HCEC 1CT (cell line): ENCODE results near the gene UGP2.
"Not testable (repeated sequence)": the region's sequence is repeated elsewhere in the genome, so short reads cannot be mapped to it uniquely, and the experiment has no call there.

Experiments
- DNase-seq: peaks from one replicate; pipeline ENCODE4 v3.0.0-alpha.2; 2017

The UGP2 gene

DNA sequence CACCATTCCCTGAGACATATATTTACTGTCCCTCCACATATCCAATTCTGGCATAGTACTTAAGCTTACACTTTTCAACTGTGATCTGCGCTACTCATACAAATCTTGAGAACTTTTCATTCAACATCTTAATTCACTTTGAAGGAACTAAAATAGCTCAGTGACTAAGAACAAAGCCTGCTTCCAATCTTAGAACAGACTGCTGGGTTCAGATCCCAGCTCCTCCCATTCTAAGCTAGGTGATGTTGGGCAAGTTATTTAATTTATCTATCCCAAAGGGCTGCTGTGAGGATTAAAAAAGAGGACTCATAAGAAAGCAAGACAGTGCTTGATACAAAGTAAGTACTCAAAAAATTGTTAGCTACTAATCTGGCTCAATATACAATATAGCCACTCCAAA is 57.9 kb downstream of the UGP2 start:
- DNase-seq = no peak

DNA sequence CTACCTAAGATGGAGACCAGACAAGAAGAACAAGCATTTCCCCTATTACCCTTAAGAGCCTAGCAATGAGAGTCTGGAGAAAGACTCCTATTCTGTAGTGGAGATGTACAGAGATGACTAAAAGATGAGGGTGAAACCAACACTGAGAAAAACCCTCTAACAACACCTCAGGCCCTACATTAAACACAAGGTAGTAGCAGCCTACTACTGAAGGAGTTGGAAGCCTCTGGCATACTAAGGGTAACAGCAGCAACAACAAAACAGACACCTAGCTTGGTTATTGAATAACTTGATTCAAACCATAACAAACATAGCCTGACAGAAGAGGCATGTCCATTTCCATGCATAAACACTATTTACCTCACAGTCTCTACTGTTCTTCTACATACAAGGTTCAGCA is 60.5 kb downstream of the UGP2 start:
- DNase-seq = no peak

DNA sequence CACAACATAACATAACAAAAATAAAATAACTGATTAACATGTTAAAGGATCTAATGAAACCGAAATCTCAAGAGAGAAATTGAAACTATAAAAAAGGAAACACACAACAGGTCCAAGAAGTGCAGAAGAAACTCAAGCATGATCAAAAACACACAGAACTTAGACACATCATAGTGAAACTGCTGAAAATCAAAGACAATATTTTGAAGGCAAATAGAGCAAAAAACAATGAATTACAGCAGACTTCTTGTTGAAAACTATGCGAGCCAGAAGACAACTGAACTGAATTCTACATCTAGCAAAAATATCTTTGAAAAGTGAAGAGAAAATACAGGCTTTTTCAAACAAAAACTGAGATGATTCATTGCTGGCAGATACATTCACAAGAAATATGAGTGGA is 61.3 kb downstream of the UGP2 start:
- no peak for DNase-seq

DNA sequence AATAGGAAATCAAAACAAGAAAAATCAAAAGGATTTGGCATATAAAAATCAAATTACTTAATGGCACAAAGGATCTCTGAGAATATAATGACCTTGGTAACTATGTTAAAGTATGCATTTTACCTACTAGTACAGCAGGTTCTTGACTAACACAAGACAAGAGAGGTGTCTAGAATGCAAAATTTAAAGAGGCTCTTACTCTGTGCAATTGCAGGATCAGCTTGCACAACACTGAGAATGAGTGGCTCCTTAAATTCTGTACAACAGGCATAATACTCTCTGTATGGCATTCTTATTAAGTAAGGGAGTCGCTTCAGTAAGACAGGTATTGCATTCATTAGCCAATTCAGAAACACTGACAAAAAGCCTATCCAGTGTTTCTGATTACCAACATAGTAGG is 72.6 kb downstream of the UGP2 start:
- DNase-seq = no peak

DNA sequence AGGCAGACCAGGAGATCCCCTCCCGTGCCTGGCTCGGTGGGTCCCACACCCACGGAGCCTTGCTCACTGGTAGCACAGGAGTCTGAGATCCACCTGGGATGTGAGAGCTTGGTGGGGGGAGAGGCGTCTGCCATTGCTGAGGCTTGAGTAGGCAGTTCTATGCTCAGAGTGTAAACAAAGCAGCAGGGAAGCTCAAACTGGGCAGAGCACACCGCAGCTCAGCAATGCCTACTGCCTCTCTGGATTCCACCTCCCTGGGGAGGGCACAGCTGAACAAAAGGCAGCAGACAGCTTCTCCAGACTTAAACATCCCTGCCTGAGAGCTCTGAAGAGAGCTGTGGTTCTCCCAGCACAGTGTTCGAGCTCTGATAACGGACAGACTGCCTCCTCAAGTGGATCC is 85.1 kb downstream of the UGP2 start:
- DNase-seq = no peak

DNA sequence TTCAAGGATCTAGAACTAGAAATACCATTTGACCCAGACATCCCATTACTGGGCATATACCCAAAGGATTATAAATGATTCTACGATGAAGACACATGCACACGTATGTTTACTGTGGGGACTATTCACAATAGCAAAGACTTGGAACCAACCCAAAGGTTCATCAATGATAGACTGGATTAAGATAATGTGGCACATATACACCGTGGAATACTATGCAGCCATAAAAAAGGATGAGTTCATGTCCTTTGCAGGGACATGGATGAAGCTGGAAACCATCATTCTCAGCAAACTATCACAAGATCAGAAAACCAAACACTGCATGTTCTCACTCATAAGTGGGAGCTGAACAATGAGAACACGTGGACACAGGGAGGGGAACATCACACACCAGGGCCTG is 90.4 kb downstream of the UGP2 start:
- DNase-seq = not testable (repeated sequence)
